Measurements from ENCODE around the gene GTPBP2.

Gene GTPBP2

GRCh38 chr6:43629104-43629504 lies at the start of gene GTPBP2:
Gene GTPBP2, minus strand, starts transcription at chr6:43629264. Its CDS starts 102 bp downstream, at chr6:43629162.
- H4K20me1 ChIP-seq (ENCODE audit: insufficient read depth): no peaks in the 10 kb centered on the region
- no peak for TF ChIP-seq CTCF (conservative IDR thresholded peaks at IDR 0.05; ENCODE audit: low read depth, low read length)
- no peak within 1 kb of the TSS for H3K4me3 ChIP-seq (IDR thresholded peaks at IDR 0.05; ENCODE audit: insufficient read depth, low read depth, low read length)
- H3K4me1 ChIP-seq (ENCODE audit: low read depth, poor library complexity, severe bottlenecking): peaks cover 36% of the 10 kb centered on the region
- H3K4me2 ChIP-seq: peak within 1 kb of the TSS; percentile 67
- H3K27ac ChIP-seq: peak within 1 kb of the TSS; percentile 91
- H3K79me2 ChIP-seq (ENCODE audit: insufficient read depth, low read depth): peaks cover 9% of the 10 kb centered on the region; the same call in 1 of the 2 replicates
- peak within 1 kb of the TSS; percentile 87 for H3K9ac ChIP-seq
- no peaks in the 10 kb centered on the region; the same call in 1 of the 2 replicates for H3K36me3 ChIP-seq (ENCODE audit: insufficient read depth)
- peak within 1 kb of the TSS; percentile 62 for H2AFZ ChIP-seq (ENCODE audit: low read depth)
- no peaks in the 10 kb centered on the region for H3K27me3 ChIP-seq (ENCODE audit: insufficient read depth, low read depth)

GRCh38 chr6:43678341-43678740 lies 49.3 kb upstream of the GTPBP2 start:
- no peak for TF ChIP-seq CTCF (conservative IDR thresholded peaks at IDR 0.05; ENCODE audit: low read depth, low read length)
- Histone ChIP-seq H3K79me2 (ENCODE audit: insufficient read depth, low read depth) (peaks cover 28% of the 10 kb centered on the region; the same call in 1 of the 2 replicates), H3K27ac (no peak overlapping the region), H3K36me3 (ENCODE audit: insufficient read depth) (no peaks in the 10 kb centered on the region), H4K20me1 (ENCODE audit: insufficient read depth) (no peaks in the 10 kb centered on the region; the same call in 1 of the 2 replicates), H3K9ac (no peak overlapping the region), H2AFZ (ENCODE audit: low read depth) (no peak overlapping the region), H3K4me3 (IDR thresholded peaks at IDR 0.05; ENCODE audit: insufficient read depth, low read depth, low read length) (no peak overlapping the region), H3K4me1 (ENCODE audit: low read depth, poor library complexity, severe bottlenecking) (no peaks in the 10 kb centered on the region), H3K4me2 (no peak overlapping the region), H3K27me3 (ENCODE audit: insufficient read depth, low read depth) (no peaks in the 10 kb centered on the region)

GRCh38 chr6:43677759-43678158 lies 48.7 kb upstream of the GTPBP2 start:
- Histone ChIP-seq H3K27ac (no peak overlapping the region), H3K79me2 (ENCODE audit: insufficient read depth, low read depth) (peaks cover 22% of the 10 kb centered on the region; the same call in 1 of the 2 replicates), H2AFZ (ENCODE audit: low read depth) (no peak overlapping the region), H3K27me3 (ENCODE audit: insufficient read depth, low read depth) (no peaks in the 10 kb centered on the region), H3K4me2 (no peak overlapping the region), H3K9ac (no peak overlapping the region), H3K4me3 (IDR thresholded peaks at IDR 0.05; ENCODE audit: insufficient read depth, low read depth, low read length) (no peak overlapping the region), H3K36me3 (ENCODE audit: insufficient read depth) (no peaks in the 10 kb centered on the region), H3K4me1 (ENCODE audit: low read depth, poor library complexity, severe bottlenecking) (no peaks in the 10 kb centered on the region), H4K20me1 (ENCODE audit: insufficient read depth) (no peaks in the 10 kb centered on the region)
- no peak for TF ChIP-seq CTCF (conservative IDR thresholded peaks at IDR 0.05; ENCODE audit: low read depth, low read length)

- Histone ChIP-seq H4K20me1 (ENCODE audit: insufficient read depth) (no peaks in the 10 kb centered on the region), H2AFZ (ENCODE audit: low read depth) (no peak overlapping the region), H3K27ac (no peak overlapping the region), H3K4me3 (IDR thresholded peaks at IDR 0.05; ENCODE audit: insufficient read depth, low read depth, low read length) (no peak overlapping the region), H3K4me2 (no peak overlapping the region), H3K27me3 (ENCODE audit: insufficient read depth, low read depth) (no peaks in the 10 kb centered on the region), H3K79me2 (ENCODE audit: insufficient read depth, low read depth) (peaks cover 16% of the 10 kb centered on the region; the same call in 1 of the 2 replicates), H3K4me1 (ENCODE audit: low read depth, poor library complexity, severe bottlenecking) (peaks cover 2% of the 10 kb centered on the region), H3K9ac (no peak overlapping the region), H3K36me3 (ENCODE audit: insufficient read depth) (no peaks in the 10 kb centered on the region)
- no peak for TF ChIP-seq CTCF (conservative IDR thresholded peaks at IDR 0.05; ENCODE audit: low read depth, low read length)
These were observed 48.0 kb upstream of the GTPBP2 start for GRCh38 chr6:43676962-43677606.
